Mesenchymal stem cell (in vitro differentiated cells and primary cell): ENCODE data around the gene GIPC3.

ENCODE experiments used
- DNase-seq: peaks from one replicate; pipeline ENCODE4 v3.0.0-alpha.2; 2013
- H2AFZ ChIP-seq: one replicate; pipeline ENCODE4 v1.6.1; 2013; ENCODE audit warnings: low read depth, mild to moderate bottlenecking, control low read depth, inconsistent platforms, low read length, moderate library complexity
- H2AK5ac ChIP-seq: 2 replicates; pipeline ENCODE4 v1.6.1; 2013; ENCODE audit warnings: low read length, moderate library complexity, mild to moderate bottlenecking, inconsistent platforms; ENCODE audit not compliant: severe bottlenecking
- H2BK120ac ChIP-seq: one replicate; pipeline ENCODE4 v1.6.1; 2013; ENCODE audit warnings: low read depth, mild to moderate bottlenecking, inconsistent platforms, low read length, moderate library complexity
- H2BK12ac ChIP-seq, 2 experiments: one replicate each; pipeline ENCODE4 v1.6.1; 2013; ENCODE audit warnings: inconsistent platforms in 2 of 2, low read length in 2 of 2, mild to moderate bottlenecking in 2 of 2, moderate library complexity in 2 of 2, control low read depth in 1 of 2
- H2BK15ac ChIP-seq: one replicate; pipeline ENCODE4 v1.6.1; 2013; ENCODE audit warnings: mild to moderate bottlenecking, low read depth, inconsistent platforms; ENCODE audit not compliant: poor library complexity, severe bottlenecking
- H2BK5ac ChIP-seq: 2 replicates; pipeline ENCODE4 v1.6.1; 2013; ENCODE audit warnings: low read depth, mild to moderate bottlenecking, low read length, control low read depth, inconsistent platforms; ENCODE audit not compliant: poor library complexity, severe bottlenecking
- H3K14ac ChIP-seq, 2 experiments: one replicate each; pipeline ENCODE4 v1.6.1; 2013; ENCODE audit warnings: inconsistent platforms in 2 of 2, low read length in 2 of 2, control low read depth in 1 of 2, mild to moderate bottlenecking in 1 of 2, moderate library complexity in 1 of 2
- H3K18ac ChIP-seq, 2 experiments: one replicate each; pipeline ENCODE4 v1.6.1; 2013; ENCODE audit warnings: inconsistent platforms in 2 of 2, low read length in 2 of 2, control low read depth in 1 of 2, low read depth in 1 of 2, mild to moderate bottlenecking in 1 of 2
- H3K23ac ChIP-seq, 2 experiments: one replicate each; pipeline ENCODE4 v1.6.1; 2013; ENCODE audit warnings: inconsistent platforms in 2 of 2, low read length in 2 of 2, mild to moderate bottlenecking in 2 of 2, moderate library complexity in 2 of 2, control low read depth in 1 of 2
- H3K27ac ChIP-seq: 2 replicates; pipeline ENCODE4 v1.5.1; 2013; ENCODE audit warnings: mild to moderate bottlenecking, moderate library complexity, low read length, control low read depth, inconsistent platforms; ENCODE audit not compliant: poor library complexity, severe bottlenecking
- H3K27me3 ChIP-seq, 2 experiments: 2 replicates each; pipeline versions ENCODE4 v1.6.1 to v1.7.0; 2013; ENCODE audit warnings: low read length in 2 of 2, mild to moderate bottlenecking in 2 of 2, moderate library complexity in 2 of 2, control low read depth in 1 of 2, inconsistent platforms in 1 of 2; ENCODE audit not compliant: control insufficient read depth in 1 of 2, insufficient read depth in 1 of 2
- H3K36me3 ChIP-seq, 2 experiments: 2 replicates each; pipeline versions ENCODE4 v1.6.1 to v1.7.0; 2013; ENCODE audit warnings: low read length in 2 of 2, control low read depth in 1 of 2, inconsistent platforms in 1 of 2, low read depth in 1 of 2, mild to moderate bottlenecking in 1 of 2; ENCODE audit not compliant: insufficient read depth in 2 of 2, control insufficient read depth in 1 of 2
- H3K4ac ChIP-seq, 2 experiments: one replicate each; pipeline ENCODE4 v1.6.1; 2013; ENCODE audit warnings: inconsistent platforms in 2 of 2, low read length in 2 of 2, mild to moderate bottlenecking in 2 of 2, moderate library complexity in 2 of 2, control low read depth in 1 of 2, low read depth in 1 of 2
- H3K4me1 ChIP-seq: 2 replicates; pipeline ENCODE4 v1.6.1; 2013; ENCODE audit warnings: low read depth, low read length, control low read depth; ENCODE audit not compliant: control insufficient read depth, insufficient read depth
- H3K4me2 ChIP-seq: 2 replicates; pipeline ENCODE4 v1.6.1; 2013; ENCODE audit warnings: low read length, mild to moderate bottlenecking, inconsistent platforms; ENCODE audit not compliant: poor library complexity, severe bottlenecking
- H3K4me3 ChIP-seq, 2 experiments: 2 replicates each; pipeline versions ENCODE4 v1.5.1 to v1.7.0; 2013; ENCODE audit warnings: low read length in 2 of 2, mild to moderate bottlenecking in 2 of 2, control low read depth in 1 of 2, low read depth in 1 of 2; ENCODE audit not compliant: insufficient read depth in 1 of 2
- H3K79me1 ChIP-seq: replicated peaks from 2 replicates; pipeline ENCODE4 v1.6.1; 2013; ENCODE audit warnings: mild to moderate bottlenecking, control low read depth, low read length, inconsistent platforms; ENCODE audit not compliant: poor library complexity, severe bottlenecking
- H3K9ac ChIP-seq: 2 replicates; pipeline ENCODE4 v1.7.0; 2013; ENCODE audit warnings: mild to moderate bottlenecking, low read length, moderate library complexity
- H3K9me3 ChIP-seq: 2 replicates; pipeline ENCODE4 v1.7.0; 2013; ENCODE audit warnings: mild to moderate bottlenecking, low read length; ENCODE audit not compliant: control insufficient read depth
- H4K8ac ChIP-seq: one replicate; pipeline ENCODE4 v1.6.1; 2013; ENCODE audit warnings: inconsistent platforms, mild to moderate bottlenecking, low read length, moderate library complexity
- H4K91ac ChIP-seq: one replicate; pipeline ENCODE4 v1.6.1; 2013; ENCODE audit warnings: mild to moderate bottlenecking, low read length, inconsistent platforms
- WGBS: methylation state at CpG from one replicate; pipeline ENCODE4 v1.1.7; 2013; ENCODE audit warnings: mixed read lengths; 5-methylcytosine and 5-hydroxymethylcytosine counted together

Gene GIPC3

GRCh38 chr19:3556978-3557460, 28.3 kb upstream of the GIPC3 start:
- Histone ChIP-seq H4K8ac (no peak overlapping the region), H2AK5ac (no peak overlapping the region)

GRCh38 chr19:3557461-3558248, 27.6 kb upstream of the GIPC3 start, which contains the start of gene MFSD12:
TSS of gene MFSD12 (minus strand) at chr19:3557586. CDS start at chr19:3557403, 183 bp downstream.
- Histone ChIP-seq H3K18ac (peak within 1 kb of the TSS; percentile 80 to 91), H2BK5ac (peak within 1 kb of the TSS; percentile 35), H2AK5ac (no peak within 1 kb of the TSS), H4K8ac (peak within 1 kb of the TSS; percentile 94), H3K4me1 (peaks cover 45% of the 10 kb centered on the region), H3K4me2 (peak within 1 kb of the TSS; percentile 98), H3K36me3 (peaks cover 0 to 5% of the 10 kb centered on the region in 2 experiments), H3K4ac (peak within 1 kb of the TSS; percentile 81 to 82), H3K27ac (peak within 1 kb of the TSS; percentile 53), H3K79me1 (peaks cover 3% of the 10 kb centered on the region), H2AFZ (peak within 1 kb of the TSS; percentile 84), H2BK12ac (peak within 1 kb of the TSS; percentile 80 to 93), H4K91ac (peak within 1 kb of the TSS; percentile 80), H3K9me3 (no peaks in the 10 kb centered on the region), H3K9ac (peak within 1 kb of the TSS; percentile 89), H3K4me3 (peak within 1 kb of the TSS; percentile 93 to 100), H3K14ac (peak within 1 kb of the TSS in 1 of 2 experiments; percentile 100), H3K23ac (peak within 1 kb of the TSS; percentile 81), H3K27me3 (no peaks in the 10 kb centered on the region), H2BK120ac (peak within 1 kb of the TSS; percentile 61), H2BK15ac (peak within 1 kb of the TSS; percentile 96)
- peak; percentile 97 for DNase-seq
- under 1% methylated on average over 50 of the region's 81 CpGs for WGBS

More at GRCh38 chr19:3556978-3557460, 28.3 kb upstream of the GIPC3 start:
- H3K9ac ChIP-seq, result peak overlapping the region; percentile 89
- no peaks in the 10 kb centered on the region for H3K27me3 ChIP-seq
- peak overlapping the region in 1 of 2 experiments; percentile 100 for H3K14ac ChIP-seq
- peaks cover 0 to 5% of the 10 kb centered on the region in 2 experiments for H3K36me3 ChIP-seq
- H3K27ac ChIP-seq, result no peak overlapping the region
- peaks cover 42% of the 10 kb centered on the region for H3K4me1 ChIP-seq
- peak overlapping the region; percentile 45 to 91 for H3K18ac ChIP-seq
- no peak overlapping the region for H2BK15ac ChIP-seq
- H3K4me2 ChIP-seq, result peak overlapping the region; percentile 98
- peak overlapping the region; percentile 81 for H3K23ac ChIP-seq
- peak overlapping the region; percentile 61 for H2BK120ac ChIP-seq
- H2AFZ ChIP-seq, result peak overlapping the region; percentile 76
- H3K4me3 ChIP-seq, result peak overlapping the region; percentile 93 to 100
- H3K4ac ChIP-seq, result peak overlapping the region; percentile 81 to 82
- no peak overlapping the region for H2BK5ac ChIP-seq
- no peaks in the 10 kb centered on the region for H3K9me3 ChIP-seq
- peaks cover 3% of the 10 kb centered on the region for H3K79me1 ChIP-seq
- peak; percentile 68 for DNase-seq
- peak overlapping the region; percentile 80 for H4K91ac ChIP-seq
- no peak overlapping the region for H2BK12ac ChIP-seq
- WGBS, result 3% methylated on average over 13 of the region's 60 CpGs

- Histone ChIP-seq H3K4me2 (no peak overlapping the region), H3K23ac (no peak overlapping the region), H3K79me1 (peaks cover 1% of the 10 kb centered on the region), H3K9me3 (no peaks in the 10 kb centered on the region), H3K4me3 (no peak overlapping the region), H2BK12ac (peak overlapping the region; percentile 95 to 97), H2BK15ac (peak overlapping the region; percentile 33), H2BK5ac (no peak overlapping the region), H3K27me3 (no peaks in the 10 kb centered on the region), H3K27ac (no peak overlapping the region), H3K36me3 (no peaks in the 10 kb centered on the region), H4K91ac (peak overlapping the region; percentile 82), H3K4me1 (peaks cover 24% of the 10 kb centered on the region), H3K4ac (peak overlapping the region; percentile 13 to 60), H4K8ac (peak overlapping the region; percentile 19), H3K18ac (peak overlapping the region in 1 of 2 experiments; percentile 14), H3K9ac (no peak overlapping the region), H2AFZ (no peak overlapping the region), H3K14ac (peak overlapping the region in 1 of 2 experiments; percentile 38), H2BK120ac (peak overlapping the region; percentile 35), H2AK5ac (peak overlapping the region; percentile 91)
- 93% methylated on average over 15 of the region's 17 CpGs for WGBS
- no peak for DNase-seq
These were observed 21.4 kb upstream of the GIPC3 start for GRCh38 chr19:3563709-3564524.
